GM12801 (cell line): ENCODE results near the gene CIAO3.

Experiments used
- CTCF ChIP-seq: IDR thresholded peaks from one replicate; pipeline ENCODE4 v1.5.1; 2011; ENCODE audit warnings: control low read depth; ENCODE audit not compliant: insufficient read length; ENCODE audit errors: extremely low read depth

Gene CIAO3

GRCh38 chr16:762595-763268 is 21.9 kb upstream of the CIAO3 start:
- no peak for TF ChIP-seq CTCF

- TF ChIP-seq CTCF = no peak
Observed at GRCh38 chr16:761625-762513, 21.1 kb upstream of the CIAO3 start.

- TF ChIP-seq CTCF = no peak
Observed at GRCh38 chr16:760545-761343, 19.9 kb upstream of the CIAO3 start, which contains the start of gene MSLN. Gene MSLN (plus strand): TSS chr16:760734. CDS start chr16:762681, 1,947 bp downstream.

GRCh38 chr16:760065-760464 is 19.3 kb upstream of the CIAO3 start:
- no peak for TF ChIP-seq CTCF

- TF ChIP-seq CTCF = no peak
Observed at GRCh38 chr16:759110-759910, 18.5 kb upstream of the CIAO3 start.

GRCh38 chr16:756428-756827 is 15.6 kb upstream of the CIAO3 start:
- TF ChIP-seq CTCF = no peak
